ENCODE data around the gene ELP4. TPM values are rescaled to one million over a fixed set of nuclear protein-coding genes. Genes with fewer than 3 reads are reported as not detected.

ELP4 gene
- total and polyA plus RNA-seq, 12 donors, result 9.8 to 19.5 (median 15.9) TPM

- H3K4me3 ChIP-seq, result peak within 1 kb of the TSS; percentile 24 to 51 (median 45)
- no peak within 1 kb of the TSS for H3K27ac ChIP-seq
- peaks cover 30 to 72% (median 61%) of the 10 kb centered on the region in 9 donors for H3K4me1 ChIP-seq
- peak in 5 of 8 donors; percentile 16 to 31 (median 25) for ATAC-seq
- intact Hi-C loops (cut with DNase I), result loop anchor here in 1 of 10 donors (10.0 kb wide), 1 partner anchor 144 kb away; no protein-coding TSS in a partner anchor
- no peaks in the 10 kb centered on the region for H3K9me3 ChIP-seq
- 1 to 3% methylated on average over 49 of the region's 49 CpGs for WGBS, 2 donors
- no peak for DNase-seq
- TF ChIP-seq CTCF (IDR thresholded peaks at IDR 0.05), result no peak
- H3K27me3 ChIP-seq, result peaks cover 83 to 100% (median 99%) of the 10 kb centered on the region in 7 donors
- H3K36me3 ChIP-seq, result no peaks in the 10 kb centered on the region
Observed at GRCh38 chr11:31810779-31811647, 301.4 kb downstream of the ELP4 start, which contains the start of gene PAX6. Gene PAX6 (minus strand): TSS chr11:31811322. CDS start chr11:31806411, 4,911 bp downstream.

- Histone ChIP-seq H3K4me1 (peaks cover 44 to 84% (median 78%) of the 10 kb centered on the region in 9 donors), H3K36me3 (no peaks in the 10 kb centered on the region), H3K4me3 (peak overlapping the region; percentile 33 to 57 (median 50)), H3K9me3 (no peaks in the 10 kb centered on the region), H3K27ac (no peak overlapping the region), H3K27me3 (peaks cover 83 to 100% (median 99%) of the 10 kb centered on the region in 7 donors)
- whole genome bisulfite sequencing, 2 donors, result 2 to 6% methylated on average over 63 of the region's 63 CpGs
- DNase-seq (no peak), ATAC-seq (peak in 7 of 8 donors; percentile 21 to 57 (median 45))
- no peak for TF ChIP-seq CTCF (IDR thresholded peaks at IDR 0.05)
- intact Hi-C loops (cut with DNase I), result loop anchor here in 1 of 10 donors (10.0 kb wide), 1 partner anchor 142 kb away; no protein-coding TSS in a partner anchor
Observed at GRCh38 chr11:31812383-31813381, 303.1 kb downstream of the ELP4 start.

- intact Hi-C loops (cut with DNase I), result loop anchor here in 1 of 10 donors (10.0 kb wide), 1 partner anchor 141 kb away; no protein-coding TSS in a partner anchor
- Histone ChIP-seq H3K4me3 (peak overlapping the region in 9 of 10 donors; percentile 35 to 57 (median 51)), H3K36me3 (no peaks in the 10 kb centered on the region), H3K4me1 (peaks cover 44 to 93% (median 85%) of the 10 kb centered on the region in 9 donors), H3K27me3 (peaks cover 83 to 100% (median 99%) of the 10 kb centered on the region in 7 donors), H3K9me3 (no peaks in the 10 kb centered on the region), H3K27ac (no peak overlapping the region)
- TF ChIP-seq CTCF (IDR thresholded peaks at IDR 0.05), result no peak
- no peak for ATAC-seq
- no peak for DNase-seq
- 3 to 4% methylated on average over 35 of the region's 35 CpGs for WGBS, 2 donors
Observed at GRCh38 chr11:31813391-31814175, 304.0 kb downstream of the ELP4 start.
